ENCODE results near the gene SNX21.

The SNX21 gene

GRCh38 chr20:45833030-45833882, at the start of gene SNX21:
Gene SNX21 (plus strand): TSS chr20:45833799. CDS start chr20:45833920, 121 bp downstream.
- Histone ChIP-seq H3K9me3 (ENCODE audit: insufficient read depth, low read length) (no peaks in the 10 kb centered on the region), H3K79me2 (ENCODE audit: insufficient read depth, low read length) (no peaks in the 10 kb centered on the region), H3K27me3 (ENCODE audit: low read length) (no peaks in the 10 kb centered on the region), H2AFZ (ENCODE audit: low read depth, low read length, severe bottlenecking) (no peak within 1 kb of the TSS), H3K9me2 (replicated peaks; ENCODE audit: insufficient read depth, low read length) (no peaks in the 10 kb centered on the region), H3K27ac (ENCODE audit: low read depth, low read length) (no peak within 1 kb of the TSS), H3K4me3 (ENCODE audit: insufficient read depth, low read length, poor library complexity, severe bottlenecking) (no peak within 1 kb of the TSS), H3K4me2 (ENCODE audit: low read depth, low read length, poor library complexity, severe bottlenecking) (no peak within 1 kb of the TSS), H3K36me3 (ENCODE audit: low read length) (no peaks in the 10 kb centered on the region), H3K9ac (ENCODE audit: low read length) (no peak within 1 kb of the TSS), H4K20me1 (ENCODE audit: low read depth, low read length) (no peaks in the 10 kb centered on the region), H3F3A (ENCODE audit: insufficient read depth) (no peaks in the 10 kb centered on the region)
- TF ChIP-seq EZH2phosphoT487 (conservative IDR thresholded peaks at IDR 0.05; ENCODE audit: low read length) (no peak), CTCF (IDR thresholded peaks at IDR 0.05; ENCODE audit: insufficient read depth, low read length, poor library complexity, severe bottlenecking) (no peak)

- H3K4me3 ChIP-seq (ENCODE audit: insufficient read depth, low read length, poor library complexity, severe bottlenecking) = no peak overlapping the region
- H3K9ac ChIP-seq (ENCODE audit: low read length) = no peak overlapping the region
- H3K4me2 ChIP-seq (ENCODE audit: low read depth, low read length, poor library complexity, severe bottlenecking) = no peak overlapping the region
- no peaks in the 10 kb centered on the region for H3K9me3 ChIP-seq (ENCODE audit: insufficient read depth, low read length)
- no peak for TF ChIP-seq EZH2phosphoT487 (conservative IDR thresholded peaks at IDR 0.05; ENCODE audit: low read length)
- TF ChIP-seq CTCF (IDR thresholded peaks at IDR 0.05; ENCODE audit: insufficient read depth, low read length, poor library complexity, severe bottlenecking) = no peak
- no peaks in the 10 kb centered on the region for H3K36me3 ChIP-seq (ENCODE audit: low read length)
- H2AFZ ChIP-seq (ENCODE audit: low read depth, low read length, severe bottlenecking) = no peak overlapping the region
- H3K27ac ChIP-seq (ENCODE audit: low read depth, low read length) = no peak overlapping the region
- no peaks in the 10 kb centered on the region for H3F3A ChIP-seq (ENCODE audit: insufficient read depth)
- no peaks in the 10 kb centered on the region for H3K9me2 ChIP-seq (replicated peaks; ENCODE audit: insufficient read depth, low read length)
- H3K27me3 ChIP-seq (ENCODE audit: low read length) = no peaks in the 10 kb centered on the region
- H4K20me1 ChIP-seq (ENCODE audit: low read depth, low read length) = no peaks in the 10 kb centered on the region
- H3K79me2 ChIP-seq (ENCODE audit: insufficient read depth, low read length) = peaks cover 12% of the 10 kb centered on the region; the same call in 1 of the 2 replicates
Measured at GRCh38 chr20:45788351-45788750, 45.2 kb upstream of the SNX21 start.

GRCh38 chr20:45792317-45793118, 41.1 kb upstream of the SNX21 start:
- H3K9ac ChIP-seq (ENCODE audit: low read length) = peak overlapping the region; percentile 95
- peaks cover 12% of the 10 kb centered on the region; the same call in 1 of the 2 replicates for H3K79me2 ChIP-seq (ENCODE audit: insufficient read depth, low read length)
- peak overlapping the region; percentile 89 for H3K4me3 ChIP-seq (ENCODE audit: insufficient read depth, low read length, poor library complexity, severe bottlenecking)
- H2AFZ ChIP-seq (ENCODE audit: low read depth, low read length, severe bottlenecking) = peak overlapping the region; percentile 89
- H3K27me3 ChIP-seq (ENCODE audit: low read length) = no peaks in the 10 kb centered on the region
- H3K9me2 ChIP-seq (replicated peaks; ENCODE audit: insufficient read depth, low read length) = no peaks in the 10 kb centered on the region
- no peaks in the 10 kb centered on the region for H3K36me3 ChIP-seq (ENCODE audit: low read length)
- H3K9me3 ChIP-seq (ENCODE audit: insufficient read depth, low read length) = no peaks in the 10 kb centered on the region
- peak overlapping the region; percentile 24 for H3K27ac ChIP-seq (ENCODE audit: low read depth, low read length)
- H4K20me1 ChIP-seq (ENCODE audit: low read depth, low read length) = no peaks in the 10 kb centered on the region
- H3K4me2 ChIP-seq (ENCODE audit: low read depth, low read length, poor library complexity, severe bottlenecking) = peak overlapping the region; percentile 71
- H3F3A ChIP-seq (ENCODE audit: insufficient read depth) = no peaks in the 10 kb centered on the region
- no peak for TF ChIP-seq EZH2phosphoT487 (conservative IDR thresholded peaks at IDR 0.05; ENCODE audit: low read length)
- no peak for TF ChIP-seq CTCF (IDR thresholded peaks at IDR 0.05; ENCODE audit: insufficient read depth, low read length, poor library complexity, severe bottlenecking)

All from SU-DHL-6 (cell line).